Left ventricle myocardium inferior (tissue), 1 donor: ENCODE data around the gene GORASP1. TPM values are rescaled to one million over a fixed set of nuclear protein-coding genes. Genes with fewer than 3 reads are reported as not detected.

Experiments
- DNase-seq: peaks from one replicate; pipeline ENCODE4 v3.0.0-alpha.2; 2020
- H3K27ac ChIP-seq: fragments of 200-600 bp; replicated peaks from 2 replicates; pipeline ENCODE4 v1.8.0; 2021
- H3K27me3 ChIP-seq: fragments of 200-600 bp; 2 replicates; pipeline ENCODE4 v1.8.0; 2021; ENCODE audit warnings: low read depth
- H3K36me3 ChIP-seq: fragments of 200-600 bp; 2 replicates; pipeline ENCODE4 v1.8.0; 2021
- H3K4me1 ChIP-seq: fragments of 200-600 bp; 2 replicates; pipeline ENCODE4 v1.8.0; 2021
- H3K4me3 ChIP-seq: fragments of 200-600 bp; 2 replicates; pipeline ENCODE4 v1.8.0; 2021; ENCODE audit warnings: mild to moderate bottlenecking, moderate library complexity
- H3K9me3 ChIP-seq: fragments of 200-600 bp; replicated peaks from 2 replicates; pipeline ENCODE4 v1.8.0; 2021
- CTCF ChIP-seq: fragments of 200-600 bp; IDR thresholded peaks from 2 replicates; pipeline ENCODE4 v1.8.0; 2021; ENCODE audit warnings: antibody characterized with exemption, mild to moderate bottlenecking, borderline replicate concordance
- intact Hi-C: fragments of 100-400 bp; cut with micrococcal nuclease; formaldehyde crosslinking; loops from one replicate; pipeline ENCODE4 v1.11.0; 2022
- total RNA-seq: library from RNA; stranded (reverse); fragmentation: NEBNext Ultra II Directional; extraction: Animal tissue kit (Norgen Biotek cat#: 25700); gene quantifications from one replicate; pipeline ENCODE4 v1.2.1, GENCODE V29; 2021
- donor health status: DM: no; HTN: yes; CAD: no; lungs with severe emphysema.

GORASP1 gene
- total RNA-seq, 1 donor from 2014 or later = 54.0 TPM

DNA sequence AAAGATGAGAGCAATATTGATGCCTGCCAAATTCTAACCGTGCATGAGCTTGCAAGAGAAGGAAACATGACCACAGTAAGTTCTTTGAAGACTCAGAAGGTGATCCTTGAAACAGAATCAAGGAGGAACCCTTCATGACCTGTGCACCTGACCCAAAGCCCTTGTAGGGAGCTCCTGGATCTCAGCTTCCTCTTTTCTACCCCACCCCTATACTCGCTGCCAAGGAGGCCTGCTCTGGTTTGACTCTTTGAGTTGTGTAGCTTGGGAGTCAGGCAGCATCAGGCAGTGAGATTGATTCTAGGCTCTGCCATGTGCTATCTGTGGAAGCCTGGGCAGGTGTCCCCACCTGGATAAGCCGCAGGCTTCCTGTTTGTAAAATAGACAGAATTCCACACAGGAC is 10.7 kb upstream of the GORASP1 start:
- no peak for TF ChIP-seq CTCF
- intact Hi-C loops = no loop called here
- Histone ChIP-seq H3K4me1 (peaks cover 7% of the 10 kb centered on the region), H3K4me3 (no peak overlapping the region), H3K9me3 (no peaks in the 10 kb centered on the region), H3K36me3 (peaks cover 6% of the 10 kb centered on the region), H3K27ac (no peak overlapping the region), H3K27me3 (no peaks in the 10 kb centered on the region)
- DNase-seq = no peak

DNA sequence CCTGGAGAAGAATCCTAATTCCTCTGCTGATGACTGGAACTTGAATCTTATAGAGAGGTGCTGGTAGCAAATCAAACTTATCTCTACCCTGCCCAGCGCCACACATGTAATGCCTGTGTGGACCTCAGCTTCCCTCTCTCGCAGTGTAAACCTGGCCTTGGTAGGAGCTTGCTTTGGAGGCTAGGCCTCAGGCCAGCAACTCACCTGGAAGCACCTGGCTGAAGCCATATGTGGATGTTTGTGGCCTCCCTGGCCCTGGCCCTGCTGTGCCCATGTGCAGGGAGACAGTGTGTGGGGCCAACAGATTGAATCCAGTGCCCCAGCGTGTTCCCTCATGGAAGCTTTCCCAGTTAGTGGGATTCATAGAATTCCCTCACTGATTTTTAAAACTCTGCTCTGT is 8.4 kb upstream of the GORASP1 start:
- DNase-seq = no peak
- H3K27ac ChIP-seq = no peak overlapping the region
- no peaks in the 10 kb centered on the region for H3K9me3 ChIP-seq
- H3K4me3 ChIP-seq = no peak overlapping the region
- peaks cover 6% of the 10 kb centered on the region for H3K36me3 ChIP-seq
- TF ChIP-seq CTCF = no peak
- no peaks in the 10 kb centered on the region for H3K27me3 ChIP-seq
- peaks cover 4% of the 10 kb centered on the region for H3K4me1 ChIP-seq
- intact Hi-C loops = no loop called here

GRCh38 chr3:39114456-39114855 is 7.0 kb upstream of the GORASP1 start:
- no peak for TF ChIP-seq CTCF
- Histone ChIP-seq H3K4me1 (peaks cover 4% of the 10 kb centered on the region), H3K9me3 (no peaks in the 10 kb centered on the region), H3K36me3 (peaks cover 6% of the 10 kb centered on the region), H3K4me3 (no peak overlapping the region), H3K27ac (no peak overlapping the region), H3K27me3 (no peaks in the 10 kb centered on the region)
- intact Hi-C loops = no loop called here
- no peak for DNase-seq

GRCh38 chr3:39113291-39113690 is 5.9 kb upstream of the GORASP1 start:
- no peak for DNase-seq
- no peak for TF ChIP-seq CTCF
- Histone ChIP-seq H3K4me3 (no peak overlapping the region), H3K27ac (no peak overlapping the region), H3K36me3 (peaks cover 2% of the 10 kb centered on the region), H3K4me1 (peaks cover 8% of the 10 kb centered on the region), H3K27me3 (no peaks in the 10 kb centered on the region), H3K9me3 (no peaks in the 10 kb centered on the region)
- intact Hi-C loops = no loop called here

DNA sequence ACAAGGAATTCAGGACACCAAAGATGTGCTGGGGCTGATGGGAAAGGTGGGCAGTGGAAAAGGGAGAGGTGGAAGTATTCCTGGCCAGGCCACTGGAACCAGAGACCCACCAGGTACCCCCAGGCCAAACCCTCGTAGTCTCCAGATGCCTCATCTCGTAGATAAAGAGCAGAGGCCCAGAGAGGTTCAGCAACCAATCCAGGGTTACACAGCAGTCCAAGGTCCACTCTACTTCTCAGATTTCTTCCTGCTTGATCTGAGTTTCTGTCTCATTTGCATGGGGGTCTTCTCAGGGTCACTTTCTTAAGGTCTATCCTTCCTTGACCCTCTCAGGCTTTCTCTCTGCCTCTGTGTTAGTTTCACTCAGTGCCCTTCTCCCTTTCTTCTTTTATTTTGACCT is 5.1 kb upstream of the GORASP1 start:
- Histone ChIP-seq H3K4me3 (no peak overlapping the region), H3K9me3 (no peaks in the 10 kb centered on the region), H3K4me1 (peaks cover 11% of the 10 kb centered on the region), H3K36me3 (no peaks in the 10 kb centered on the region), H3K27ac (no peak overlapping the region), H3K27me3 (no peaks in the 10 kb centered on the region)
- intact Hi-C loops = no loop called here
- no peak for TF ChIP-seq CTCF
- no peak for DNase-seq

DNA sequence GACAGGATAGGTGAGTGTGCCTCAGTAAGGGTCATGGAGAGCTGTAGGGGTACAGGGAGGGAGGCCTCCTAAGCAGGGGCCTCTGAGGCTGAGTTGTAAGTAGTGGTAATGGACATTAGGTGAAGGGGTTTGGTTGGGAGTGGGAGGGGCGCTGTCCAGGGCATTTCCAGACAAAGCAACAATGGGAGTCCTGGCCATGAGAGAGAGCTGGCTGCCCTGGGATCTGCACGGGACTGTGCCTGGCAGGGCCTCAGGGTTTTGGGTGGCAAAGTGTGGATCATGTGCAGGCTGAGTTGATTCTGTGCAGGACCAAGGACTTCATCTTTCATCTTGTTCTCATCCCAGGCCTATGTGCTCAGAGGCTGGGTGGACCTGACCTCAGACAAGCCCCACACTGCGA is 4.7 kb upstream of the GORASP1 start:
- no peak for DNase-seq
- Histone ChIP-seq H3K36me3 (no peaks in the 10 kb centered on the region), H3K4me3 (no peak overlapping the region), H3K9me3 (no peaks in the 10 kb centered on the region), H3K27me3 (no peaks in the 10 kb centered on the region), H3K27ac (no peak overlapping the region), H3K4me1 (peaks cover 15% of the 10 kb centered on the region)
- intact Hi-C loops = no loop called here
- TF ChIP-seq CTCF = no peak
